Endodermal cell (in vitro differentiated cells): Measurements from ENCODE around the gene FLG. TPM values are rescaled to one million over a fixed set of nuclear protein-coding genes. Genes with fewer than 3 reads are reported as not detected.
"Not testable (repeated sequence)": the region's sequence is repeated elsewhere in the genome, so short reads cannot be mapped to it uniquely, and the experiment has no call there.

Experiments used
- DNase-seq: peaks from one replicate; pipeline ENCODE4 v3.0.0-alpha.2; 2017
- H3K27ac ChIP-seq: 2 replicates; pipeline ENCODE4 v1.5.1; 2013; ENCODE audit warnings: mild to moderate bottlenecking, low read depth, low read length, moderate library complexity
- H3K27me3 ChIP-seq: 2 replicates; pipeline ENCODE4 v1.6.1; 2013; ENCODE audit warnings: mild to moderate bottlenecking, low read length, moderate library complexity; ENCODE audit not compliant: insufficient read depth, control insufficient read depth, poor library complexity, severe bottlenecking
- H3K36me3 ChIP-seq: 2 replicates; pipeline ENCODE4 v1.7.0; 2013; ENCODE audit warnings: mild to moderate bottlenecking, low read length, moderate library complexity; ENCODE audit not compliant: control insufficient read depth, insufficient read depth
- H3K4me1 ChIP-seq: one replicate; pipeline ENCODE4 v1.7.0; 2013; ENCODE audit warnings: low read length; ENCODE audit not compliant: control insufficient read depth, insufficient read depth
- H3K4me3 ChIP-seq: 2 replicates; pipeline ENCODE4 v1.5.1; 2013; ENCODE audit warnings: mild to moderate bottlenecking, low read length, moderate library complexity
- H3K9ac ChIP-seq: 2 replicates; pipeline ENCODE4 v1.6.1; 2013; ENCODE audit warnings: mild to moderate bottlenecking, low read length, moderate library complexity; ENCODE audit not compliant: poor library complexity, severe bottlenecking; ENCODE audit errors: extremely low read depth
- H3K9me3 ChIP-seq: 2 replicates; pipeline ENCODE4 v1.6.1; 2013; ENCODE audit warnings: mild to moderate bottlenecking, low read length, moderate library complexity; ENCODE audit not compliant: control insufficient read depth
- H3K27ac Mint-ChIP-seq: 2 replicates; pipeline ENCODE4 v1.8.0; 2020; ENCODE audit warnings: mixed read lengths
- H3K27me3 Mint-ChIP-seq: 2 replicates; pipeline ENCODE4 v1.8.0; 2021; ENCODE audit warnings: mild to moderate bottlenecking, mixed read lengths; ENCODE audit not compliant: insufficient read depth
- H3K36me3 Mint-ChIP-seq: 2 replicates; pipeline ENCODE4 v1.8.0; 2020; ENCODE audit warnings: low read depth, mixed read lengths
- H3K4me1 Mint-ChIP-seq: 2 replicates; pipeline ENCODE4 v1.8.0; 2020; ENCODE audit warnings: mixed read lengths
- H3K4me3 Mint-ChIP-seq: 2 replicates; pipeline ENCODE4 v1.8.0; 2020; ENCODE audit warnings: mild to moderate bottlenecking, moderate library complexity, mixed read lengths
- H3K9me3 Mint-ChIP-seq: 2 replicates; pipeline ENCODE4 v1.8.0; 2020; ENCODE audit warnings: mild to moderate bottlenecking, mixed read lengths
- WGBS, 2 experiments: methylation state at CpG; one replicate each; pipeline versions ENCODE4 v1.1.5 to v1.1.7; 2013; ENCODE audit warnings: missing lambda C conversion rate in 2 of 2, mixed read lengths in 1 of 2; ENCODE audit not compliant: insufficient coverage in 1 of 2, insufficient read length in 1 of 2; 5-methylcytosine and 5-hydroxymethylcytosine counted together
- total RNA-seq, 2 donors: library from RNA; stranded (reverse); fragmentation: NEBNext Ultra II Directional in 1 of 2; extraction: Animal tissue kit (Norgen Biotek cat#: 25700) in 1 of 2; gene quantifications; 2 replicates in 1 of 2; 3 replicates in 1 of 2; pipeline ENCODE4 v1.2.1, GENCODE V29; 2021
- TF ChIP-seq, protein P1 (sequence below): fragments of 200-600 bp; sonication (generic); conservative IDR thresholded peaks from 2 replicates; pipeline ENCODE4 v1.5.0; 2021; ENCODE audit warnings: antibody characterized with exemption, mild to moderate bottlenecking

The FLG gene
- total RNA-seq, 2 donors from 2014 or later = not detected

DNA sequence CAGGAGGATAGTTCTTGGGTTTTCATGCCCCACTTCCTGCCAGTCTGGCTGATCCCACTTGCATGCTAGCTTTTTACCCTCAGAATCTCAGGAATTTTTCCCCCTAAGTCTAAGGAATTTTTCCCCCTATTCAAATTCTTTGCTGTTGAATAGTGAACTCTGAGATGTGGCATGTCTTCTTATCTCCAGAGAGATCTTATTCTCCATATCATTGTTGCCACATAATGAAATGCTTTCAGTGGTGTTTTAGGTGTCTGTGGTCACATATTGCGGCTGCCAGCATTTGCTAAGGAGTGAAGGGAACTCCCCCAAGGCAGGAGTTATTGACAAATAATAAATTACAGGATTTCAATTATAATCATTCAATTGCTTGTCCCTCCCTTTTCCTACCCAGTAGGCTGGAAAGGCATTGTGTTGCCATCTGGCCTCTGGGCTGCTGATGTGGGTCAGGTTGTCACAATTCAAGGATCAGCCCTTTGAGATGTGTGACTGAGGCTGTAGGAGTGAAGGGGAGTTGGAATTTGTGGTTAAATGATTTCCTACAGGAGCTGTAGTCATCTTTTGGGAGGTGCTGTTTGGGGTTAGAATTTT lies 3.9 kb upstream of the FLG start:
- Histone ChIP-seq H3K27me3 (no peaks in the 10 kb centered on the region), H3K9me3 (peaks cover 78% of the 10 kb centered on the region), H3K4me3 (no peak overlapping the region), H3K9ac (no peak overlapping the region), H3K36me3 (no peaks in the 10 kb centered on the region), H3K27ac (no peak overlapping the region), H3K4me1 (no peaks in the 10 kb centered on the region)
- TF ChIP-seq, protein P1, sequence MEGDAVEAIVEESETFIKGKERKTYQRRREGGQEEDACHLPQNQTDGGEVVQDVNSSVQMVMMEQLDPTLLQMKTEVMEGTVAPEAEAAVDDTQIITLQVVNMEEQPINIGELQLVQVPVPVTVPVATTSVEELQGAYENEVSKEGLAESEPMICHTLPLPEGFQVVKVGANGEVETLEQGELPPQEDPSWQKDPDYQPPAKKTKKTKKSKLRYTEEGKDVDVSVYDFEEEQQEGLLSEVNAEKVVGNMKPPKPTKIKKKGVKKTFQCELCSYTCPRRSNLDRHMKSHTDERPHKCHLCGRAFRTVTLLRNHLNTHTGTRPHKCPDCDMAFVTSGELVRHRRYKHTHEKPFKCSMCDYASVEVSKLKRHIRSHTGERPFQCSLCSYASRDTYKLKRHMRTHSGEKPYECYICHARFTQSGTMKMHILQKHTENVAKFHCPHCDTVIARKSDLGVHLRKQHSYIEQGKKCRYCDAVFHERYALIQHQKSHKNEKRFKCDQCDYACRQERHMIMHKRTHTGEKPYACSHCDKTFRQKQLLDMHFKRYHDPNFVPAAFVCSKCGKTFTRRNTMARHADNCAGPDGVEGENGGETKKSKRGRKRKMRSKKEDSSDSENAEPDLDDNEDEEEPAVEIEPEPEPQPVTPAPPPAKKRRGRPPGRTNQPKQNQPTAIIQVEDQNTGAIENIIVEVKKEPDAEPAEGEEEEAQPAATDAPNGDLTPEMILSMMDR = no peak
- Mint-ChIP-seq H3K9me3 (peaks cover 47% of the 10 kb centered on the region), H3K27me3 (no peaks in the 10 kb centered on the region), H3K4me1 (no peaks in the 10 kb centered on the region), H3K36me3 (no peaks in the 10 kb centered on the region), H3K4me3 (no peak overlapping the region), H3K27ac (no peak overlapping the region)
- WGBS, 2 experiments = 60% methylated on average over 1 of the region's 1 CpG; no CpG with 5 or more reads in 1 of the 2 experiments
- DNase-seq = no peak

DNA sequence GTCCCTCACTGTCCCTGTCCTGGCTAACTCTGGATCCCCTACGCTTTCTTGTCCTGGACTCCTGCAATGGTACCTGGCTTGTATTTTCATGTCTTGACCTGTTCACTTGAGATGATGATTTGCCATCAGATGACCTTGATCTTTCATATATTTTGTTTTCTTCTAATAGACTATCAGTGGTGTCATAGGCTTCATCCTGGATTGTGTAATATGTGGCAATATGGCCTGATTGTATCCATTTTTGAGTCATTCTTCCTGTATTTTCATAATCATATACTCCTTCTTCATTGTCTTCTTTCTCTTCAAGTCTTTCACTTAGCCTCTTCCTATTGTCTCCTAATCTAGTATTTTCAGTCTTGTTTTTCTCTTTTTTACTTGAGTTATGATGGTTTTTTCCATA lies 11.1 kb downstream of the FLG start:
- H3K27ac Mint-ChIP-seq = no peak overlapping the region
- WGBS, 2 experiments = 50 to 71% methylated on average over 1 of the region's 1 CpG
- TF ChIP-seq, protein P1 = no peak
- H3K9me3 Mint-ChIP-seq = peaks cover 66% of the 10 kb centered on the region
- Histone ChIP-seq H3K9ac (no peak overlapping the region), H3K36me3 (no peaks in the 10 kb centered on the region), H3K27ac (no peak overlapping the region), H3K4me1 (no peaks in the 10 kb centered on the region), H3K4me3 (peak overlapping the region; percentile 6), H3K9me3 (peaks cover 49% of the 10 kb centered on the region), H3K27me3 (no peaks in the 10 kb centered on the region)
- no peak for DNase-seq
- H3K4me3 Mint-ChIP-seq = no peak overlapping the region
- H3K27me3 Mint-ChIP-seq = no peaks in the 10 kb centered on the region
- peaks cover 2% of the 10 kb centered on the region for H3K36me3 Mint-ChIP-seq
- H3K4me1 Mint-ChIP-seq = no peaks in the 10 kb centered on the region

DNA sequence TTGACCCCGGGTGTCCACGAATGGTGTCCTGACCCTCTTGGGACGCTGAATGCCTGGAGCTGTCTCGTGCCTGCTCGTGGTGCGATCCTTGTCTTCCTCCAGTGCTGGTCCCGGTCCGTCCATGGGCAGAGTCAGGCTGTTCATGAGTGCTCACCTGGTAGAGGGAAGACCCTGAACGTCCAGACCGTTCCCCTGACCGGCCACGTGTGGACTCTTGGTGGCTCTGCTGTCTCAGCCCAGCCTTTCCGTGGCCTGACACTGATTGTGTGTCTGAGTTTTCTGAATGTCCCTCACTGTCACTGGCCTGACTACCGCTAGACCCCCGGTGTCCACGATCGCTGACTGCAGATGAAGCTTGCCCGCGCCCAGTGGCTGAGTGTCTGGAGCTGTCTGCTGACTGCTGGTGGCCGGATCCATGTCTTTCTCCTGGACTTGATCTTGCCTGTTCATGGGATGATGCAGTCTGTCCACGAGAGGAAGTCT lies 11.7 kb downstream of the FLG start:
- no peak overlapping the region for H3K4me3 ChIP-seq
- H3K27ac ChIP-seq = no peak overlapping the region
- no peak for DNase-seq
- peaks cover 2% of the 10 kb centered on the region for H3K36me3 Mint-ChIP-seq
- H3K4me1 Mint-ChIP-seq = no peaks in the 10 kb centered on the region
- no peaks in the 10 kb centered on the region for H3K4me1 ChIP-seq
- WGBS, 2 experiments = 88 to 89% methylated on average over 15 to 21 of the region's 21 CpGs
- no peak overlapping the region for H3K4me3 Mint-ChIP-seq
- no peak overlapping the region for H3K9ac ChIP-seq
- TF ChIP-seq, protein P1 = no peak
- H3K9me3 Mint-ChIP-seq = peaks cover 73% of the 10 kb centered on the region
- no peaks in the 10 kb centered on the region for H3K36me3 ChIP-seq
- H3K27me3 ChIP-seq = no peaks in the 10 kb centered on the region
- peaks cover 43% of the 10 kb centered on the region for H3K9me3 ChIP-seq
- H3K27me3 Mint-ChIP-seq = no peaks in the 10 kb centered on the region
- no peak overlapping the region for H3K27ac Mint-ChIP-seq

DNA sequence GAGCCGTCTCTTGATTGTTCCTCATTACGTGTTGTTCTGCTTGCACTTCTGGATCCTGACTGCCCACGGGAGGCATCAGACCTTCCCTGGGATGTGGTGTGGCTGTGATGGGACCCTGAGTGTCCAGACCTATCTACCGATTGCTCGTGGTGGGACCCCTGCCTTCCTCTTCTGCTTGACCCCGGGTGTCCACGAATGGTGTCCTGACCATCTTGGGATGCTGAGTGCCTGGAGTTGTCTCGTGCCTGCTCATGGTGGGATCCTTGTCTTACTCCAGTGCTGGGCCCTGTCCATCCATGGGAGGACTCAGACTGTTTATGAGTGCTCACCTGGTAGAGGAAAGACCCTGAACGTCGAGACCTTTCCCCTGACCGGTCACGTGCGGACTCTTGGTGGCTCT lies 12.9 kb downstream of the FLG start:
- not testable (repeated sequence) for H3K9ac ChIP-seq, H3K4me3 Mint-ChIP-seq, H3K36me3 ChIP-seq, H3K4me1 ChIP-seq, H3K4me3 ChIP-seq, H3K4me1 Mint-ChIP-seq, H3K27ac ChIP-seq, H3K27me3 ChIP-seq, H3K36me3 Mint-ChIP-seq, H3K27ac Mint-ChIP-seq, H3K27me3 Mint-ChIP-seq, DNase-seq
- whole genome bisulfite sequencing, 2 experiments = 89 to 93% methylated on average over 7 to 13 of the region's 13 CpGs
- peaks cover 33% of the 10 kb centered on the region for H3K9me3 ChIP-seq
- peaks cover 84% of the 10 kb centered on the region for H3K9me3 Mint-ChIP-seq
